H1 (cell line): ENCODE measurements around the gene PSAP. TPM values are rescaled to one million over a fixed set of nuclear protein-coding genes. Genes with fewer than 3 reads are reported as not detected.

Source experiments
- CEBPB ChIP-seq: IDR thresholded peaks from 2 replicates; pipeline ENCODE4 v1.6.1; 2012; ENCODE audit warnings: low read depth, low read length
- CHD1 ChIP-seq: IDR thresholded peaks from 2 replicates; pipeline ENCODE4 v1.6.1; 2012; ENCODE audit warnings: low read depth, low read length, improper control_type of control experiment
- HDAC6 ChIP-seq: IDR thresholded peaks from one replicate; pipeline ENCODE4 v1.7.1; 2012; ENCODE audit warnings: low read depth, mild to moderate bottlenecking, inconsistent platforms, low read length, moderate library complexity
- POLR2A ChIP-seq, 2 experiments: IDR thresholded peaks; 1 replicate in 1 of 2; 2 replicates in 1 of 2; pipeline ENCODE4 v1.6.1; 2011; ENCODE audit warnings: low read depth in 2 of 2, low read length in 2 of 2, mild to moderate bottlenecking in 2 of 2; ENCODE audit errors: control extremely low read depth in 1 of 2
- POLR2AphosphoS5 ChIP-seq: IDR thresholded peaks from 2 replicates; pipeline ENCODE4 v1.6.1; 2011; ENCODE audit warnings: low read depth, low read length
- SIRT6 ChIP-seq: IDR thresholded peaks from one replicate; pipeline ENCODE4 v1.7.1; 2012; ENCODE audit warnings: low read length, inconsistent platforms
- SP2 ChIP-seq: IDR thresholded peaks from 2 replicates; pipeline ENCODE4 v1.6.1; 2012; ENCODE audit warnings: mild to moderate bottlenecking, low read length, inconsistent platforms
- TEAD4 ChIP-seq: IDR thresholded peaks from 2 replicates; pipeline ENCODE4 v1.6.1; 2012; ENCODE audit warnings: low read depth, low read length, inconsistent platforms, mixed read lengths
- polyA plus RNA-seq, 7 experiments: library from polyadenylated mRNA; depleted of rRNA in 3 of 7; stranded (reverse) in 5 of 7; unstranded in 2 of 7; fragments of >200 nt in 5 of 7; fragments of 200-250 nt in 2 of 7; gene quantifications; 1 replicate in 5 of 7; 2 replicates in 1 of 7; 4 replicates in 1 of 7; pipeline versions ENCODE4 v1.2.1 to v1.2.3, GENCODE V29; 2011 to 2013; ENCODE audit warnings: missing spikeins in 2 of 7, mixed read lengths in 2 of 7
- total RNA-seq: library from RNA; stranded (reverse); fragmentation: NEBNext Ultra II Directional; extraction: Animal tissue kit (Norgen Biotek cat#: 25700); gene quantifications from 2 replicates; pipeline ENCODE4 v1.2.1, GENCODE V29; 2021
- TF ChIP-seq, protein P1 (sequence below): IDR thresholded peaks from 2 replicates; pipeline ENCODE4 v1.6.1; 2011; ENCODE audit warnings: low read depth, mild to moderate bottlenecking, low read length; ENCODE audit not compliant: insufficient read depth

PSAP gene
- total and polyA plus RNA-seq, 2 of the 8 experiments (the other 6 are each of a cell fraction or from before 2014, with no cell fraction given), result 386 to 504 TPM

DNA sequence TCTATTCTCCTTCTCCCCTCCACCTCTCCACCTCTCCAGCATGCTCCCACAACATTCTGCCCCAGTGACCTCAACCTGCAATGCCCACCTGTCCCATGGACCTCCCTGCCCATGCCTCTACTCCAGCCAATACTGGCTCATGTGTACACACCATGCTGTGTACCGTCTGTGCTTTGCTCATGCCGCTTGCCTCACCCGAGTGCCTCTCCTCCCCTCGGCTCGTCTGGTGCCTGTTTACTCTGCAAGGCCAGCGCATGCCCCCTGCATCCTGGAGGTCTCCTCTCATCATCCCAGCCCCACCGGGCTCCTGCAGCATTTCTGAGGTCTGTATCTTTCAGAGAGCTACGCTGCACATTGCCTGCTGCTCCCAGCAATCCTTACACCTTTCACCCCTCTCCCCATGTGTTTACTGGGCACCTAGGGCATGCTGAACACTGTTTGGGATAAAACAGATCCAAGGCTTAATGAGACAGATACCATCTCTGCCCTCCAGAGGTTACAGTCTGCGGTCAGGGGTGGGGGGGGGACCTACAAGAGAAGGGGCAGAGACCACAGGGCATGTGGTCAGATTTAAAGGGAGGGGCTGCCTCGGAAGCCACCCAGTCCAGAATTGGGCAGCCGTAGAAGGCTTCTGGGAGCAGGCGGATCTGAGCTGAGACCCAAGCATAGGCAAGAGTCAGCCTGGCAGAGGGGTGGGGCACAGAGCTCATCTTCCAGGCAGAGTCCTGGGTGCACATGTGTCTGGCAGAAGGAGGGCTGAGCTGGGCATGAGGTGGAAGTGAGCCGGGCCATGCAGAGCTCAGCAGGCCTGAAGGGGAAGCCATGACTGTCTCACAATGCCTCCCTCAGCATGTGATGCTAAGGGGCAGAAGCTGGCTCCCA, 29.6 kb upstream of the PSAP start (continued):
- TF ChIP-seq HDAC6 (no peak), CHD1 (no peak), POLR2AphosphoS5 (no peak), POLR2A (IDR thresholded peaks at IDR 0.05; ENCODE audit: control extremely low read depth in 1 of 2, low read depth in 2 of 2, low read length in 2 of 2) (no peak), SIRT6 (no peak), CEBPB (no peak), SP2 (no peak), TEAD4 (no peak)
- TF ChIP-seq, protein P1, sequence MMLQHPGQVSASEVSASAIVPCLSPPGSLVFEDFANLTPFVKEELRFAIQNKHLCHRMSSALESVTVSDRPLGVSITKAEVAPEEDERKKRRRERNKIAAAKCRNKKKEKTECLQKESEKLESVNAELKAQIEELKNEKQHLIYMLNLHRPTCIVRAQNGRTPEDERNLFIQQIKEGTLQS, result no peak
